Liver (tissue), 3 donors: ENCODE data around the gene CACNA1I.

Source experiments
- EGR1 ChIP-seq, 2 donors: IDR thresholded peaks; 2 replicates each; pipeline ENCODE4 v1.6.1; 2016 to 2018; ENCODE audit warnings: antibody characterized with exemption in 2 of 2, low read depth in 2 of 2
- HNF4A ChIP-seq, 2 donors: conservative IDR thresholded peaks; 2 replicates each; pipeline ENCODE4 v1.6.1; 2016; ENCODE audit warnings: antibody characterized with exemption in 2 of 2, mild to moderate bottlenecking in 2 of 2
- HNF4G ChIP-seq: IDR thresholded peaks from 2 replicates; pipeline ENCODE4 v1.6.1; 2016; ENCODE audit warnings: antibody characterized with exemption
- RAD21 ChIP-seq, 2 donors: IDR thresholded peaks; 2 replicates each; pipeline ENCODE4 v1.6.1; 2016; ENCODE audit warnings: antibody characterized with exemption in 2 of 2, mild to moderate bottlenecking in 2 of 2
- REST ChIP-seq: IDR thresholded peaks from 2 replicates; pipeline ENCODE4 v1.6.1; 2016; ENCODE audit warnings: antibody characterized with exemption, mild to moderate bottlenecking
- SP1 ChIP-seq: IDR thresholded peaks from 2 replicates; pipeline ENCODE4 v1.6.1; 2018; ENCODE audit warnings: antibody characterized with exemption, mild to moderate bottlenecking
- TAF1 ChIP-seq: conservative IDR thresholded peaks from 2 replicates; pipeline ENCODE4 v1.6.1; 2016; ENCODE audit warnings: antibody characterized with exemption, mild to moderate bottlenecking
- YY1 ChIP-seq: IDR thresholded peaks from 2 replicates; pipeline ENCODE4 v1.6.1; 2016; ENCODE audit warnings: antibody characterized with exemption, mild to moderate bottlenecking
- TF ChIP-seq, protein P1 (sequence below): fragments of 150-350 bp; IDR thresholded peaks from 2 replicates; pipeline ENCODE4 v1.5.1; 2017; ENCODE audit warnings: improper control_type of control experiment, low read depth, low read length; ENCODE audit not compliant: missing input control
- TF ChIP-seq, protein P2 (sequence below): IDR thresholded peaks from 2 replicates; pipeline ENCODE4 v1.6.1; 2016; ENCODE audit warnings: antibody characterized with exemption
- TF ChIP-seq, protein P3 (sequence below): IDR thresholded peaks from 2 replicates; pipeline ENCODE4 v1.6.1; 2016; ENCODE audit warnings: antibody characterized with exemption
- donor health status: healthy.
- donor health status: healthy.

DNA sequence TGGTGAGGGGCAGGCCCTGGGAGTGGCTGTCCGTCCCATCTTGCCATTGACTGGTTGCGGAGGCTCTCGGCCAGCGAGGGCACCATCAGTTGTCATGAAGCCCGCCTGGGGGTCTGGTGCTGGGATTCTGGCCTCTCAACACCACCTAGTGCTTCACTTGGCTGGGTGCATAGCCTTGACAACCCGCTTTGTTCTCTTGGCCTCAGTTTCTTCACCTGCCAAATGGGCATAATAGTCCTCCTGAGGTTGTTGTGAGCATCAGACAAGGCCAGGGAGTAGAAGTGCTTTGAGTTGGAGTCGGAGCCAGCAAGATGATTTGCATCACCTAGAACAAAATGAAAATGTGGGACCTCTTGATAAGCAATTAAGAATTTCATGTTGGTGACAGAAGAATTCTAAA, 1.5 kb upstream of the CACNA1I start:
- TF ChIP-seq SP1: no peak
- TF ChIP-seq, protein P1, sequence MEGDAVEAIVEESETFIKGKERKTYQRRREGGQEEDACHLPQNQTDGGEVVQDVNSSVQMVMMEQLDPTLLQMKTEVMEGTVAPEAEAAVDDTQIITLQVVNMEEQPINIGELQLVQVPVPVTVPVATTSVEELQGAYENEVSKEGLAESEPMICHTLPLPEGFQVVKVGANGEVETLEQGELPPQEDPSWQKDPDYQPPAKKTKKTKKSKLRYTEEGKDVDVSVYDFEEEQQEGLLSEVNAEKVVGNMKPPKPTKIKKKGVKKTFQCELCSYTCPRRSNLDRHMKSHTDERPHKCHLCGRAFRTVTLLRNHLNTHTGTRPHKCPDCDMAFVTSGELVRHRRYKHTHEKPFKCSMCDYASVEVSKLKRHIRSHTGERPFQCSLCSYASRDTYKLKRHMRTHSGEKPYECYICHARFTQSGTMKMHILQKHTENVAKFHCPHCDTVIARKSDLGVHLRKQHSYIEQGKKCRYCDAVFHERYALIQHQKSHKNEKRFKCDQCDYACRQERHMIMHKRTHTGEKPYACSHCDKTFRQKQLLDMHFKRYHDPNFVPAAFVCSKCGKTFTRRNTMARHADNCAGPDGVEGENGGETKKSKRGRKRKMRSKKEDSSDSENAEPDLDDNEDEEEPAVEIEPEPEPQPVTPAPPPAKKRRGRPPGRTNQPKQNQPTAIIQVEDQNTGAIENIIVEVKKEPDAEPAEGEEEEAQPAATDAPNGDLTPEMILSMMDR: no peak
- TF ChIP-seq RAD21 (IDR thresholded peaks at IDR 0.05): no peak
- TF ChIP-seq EGR1 (IDR thresholded peaks at IDR 0.05; ENCODE audit: low read depth in 2 of 2): no peak
- TF ChIP-seq REST: no peak
- TF ChIP-seq, protein P2, sequence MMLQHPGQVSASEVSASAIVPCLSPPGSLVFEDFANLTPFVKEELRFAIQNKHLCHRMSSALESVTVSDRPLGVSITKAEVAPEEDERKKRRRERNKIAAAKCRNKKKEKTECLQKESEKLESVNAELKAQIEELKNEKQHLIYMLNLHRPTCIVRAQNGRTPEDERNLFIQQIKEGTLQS: no peak
- TF ChIP-seq TAF1: no peak
- TF ChIP-seq HNF4G: no peak
- no peak for TF ChIP-seq YY1
- TF ChIP-seq HNF4A (conservative IDR thresholded peaks at IDR 0.05): no peak
- TF ChIP-seq, protein P3, sequence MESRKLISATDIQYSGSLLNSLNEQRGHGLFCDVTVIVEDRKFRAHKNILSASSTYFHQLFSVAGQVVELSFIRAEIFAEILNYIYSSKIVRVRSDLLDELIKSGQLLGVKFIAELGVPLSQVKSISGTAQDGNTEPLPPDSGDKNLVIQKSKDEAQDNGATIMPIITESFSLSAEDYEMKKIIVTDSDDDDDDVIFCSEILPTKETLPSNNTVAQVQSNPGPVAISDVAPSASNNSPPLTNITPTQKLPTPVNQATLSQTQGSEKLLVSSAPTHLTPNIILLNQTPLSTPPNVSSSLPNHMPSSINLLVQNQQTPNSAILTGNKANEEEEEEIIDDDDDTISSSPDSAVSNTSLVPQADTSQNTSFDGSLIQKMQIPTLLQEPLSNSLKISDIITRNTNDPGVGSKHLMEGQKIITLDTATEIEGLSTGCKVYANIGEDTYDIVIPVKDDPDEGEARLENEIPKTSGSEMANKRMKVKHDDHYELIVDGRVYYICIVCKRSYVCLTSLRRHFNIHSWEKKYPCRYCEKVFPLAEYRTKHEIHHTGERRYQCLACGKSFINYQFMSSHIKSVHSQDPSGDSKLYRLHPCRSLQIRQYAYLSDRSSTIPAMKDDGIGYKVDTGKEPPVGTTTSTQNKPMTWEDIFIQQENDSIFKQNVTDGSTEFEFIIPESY: no peak
